Endothelial cell of umbilical vein (primary cell): ENCODE data around the gene B4GALNT4.

Source experiments
- EZH2 ChIP-seq: IDR thresholded peaks from 2 replicates; pipeline ENCODE4 v1.6.1; 2012; ENCODE audit warnings: borderline replicate concordance, low read depth, mild to moderate bottlenecking, moderate library complexity, low read length, inconsistent platforms; ENCODE audit not compliant: severe bottlenecking
- JUN ChIP-seq: IDR thresholded peaks from 2 replicates; pipeline ENCODE4 v1.6.1; 2011; ENCODE audit warnings: borderline replicate concordance, low read depth; ENCODE audit not compliant: insufficient read length, insufficient read depth
- MYC ChIP-seq: IDR thresholded peaks from one replicate; pipeline ENCODE4 v1.6.1; 2011; ENCODE audit warnings: mild to moderate bottlenecking, low read depth, low read length
- POLR2A ChIP-seq: IDR thresholded peaks from 2 replicates; pipeline ENCODE4 v1.6.1; 2012; ENCODE audit warnings: low read depth, mild to moderate bottlenecking, control low read depth, low read length
- POLR2AphosphoS5 ChIP-seq: IDR thresholded peaks from 2 replicates; pipeline ENCODE4 v1.6.1; 2012; ENCODE audit warnings: low read depth, mild to moderate bottlenecking, control low read depth, low read length, moderate library complexity; ENCODE audit not compliant: insufficient read depth
- TF ChIP-seq, protein P1 (sequence below), 2 donors: IDR thresholded peaks; 1 replicate in 1 of 2; 2 replicates in 1 of 2; pipeline ENCODE4 v1.5.1; 2011; ENCODE audit warnings: low read length in 2 of 2, mild to moderate bottlenecking in 2 of 2, moderate library complexity in 2 of 2, control low read depth in 1 of 2, inconsistent platforms in 1 of 2, low read depth in 1 of 2; ENCODE audit not compliant: insufficient read depth in 1 of 2; ENCODE audit errors: extremely low read depth in 1 of 2
- TF ChIP-seq, protein P2 (sequence below): IDR thresholded peaks from 2 replicates; pipeline ENCODE4 v1.6.1; 2011; ENCODE audit not compliant: insufficient read depth, insufficient read length

DNA sequence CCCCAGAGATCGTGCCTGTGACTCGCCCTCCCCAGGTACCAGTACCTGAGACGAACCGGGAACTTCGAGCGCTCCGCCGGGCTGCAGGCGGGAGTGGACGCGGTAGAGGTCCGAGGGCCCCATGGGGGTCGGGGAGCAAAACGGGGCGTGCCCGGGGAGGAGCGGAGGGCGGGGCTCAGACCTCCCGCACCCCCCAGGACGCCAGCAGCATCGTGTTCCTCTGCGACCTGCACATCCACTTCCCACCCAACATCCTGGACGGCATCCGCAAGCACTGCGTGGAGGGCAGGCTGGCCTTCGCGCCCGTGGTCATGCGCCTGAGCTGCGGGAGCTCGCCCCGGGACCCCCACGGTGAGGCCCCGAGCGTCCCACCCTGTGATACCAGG lies 10.8 kb downstream of the B4GALNT4 start:
- TF ChIP-seq POLR2A: no peak
- TF ChIP-seq EZH2: no peak
- TF ChIP-seq MYC: no peak
- TF ChIP-seq, protein P1, sequence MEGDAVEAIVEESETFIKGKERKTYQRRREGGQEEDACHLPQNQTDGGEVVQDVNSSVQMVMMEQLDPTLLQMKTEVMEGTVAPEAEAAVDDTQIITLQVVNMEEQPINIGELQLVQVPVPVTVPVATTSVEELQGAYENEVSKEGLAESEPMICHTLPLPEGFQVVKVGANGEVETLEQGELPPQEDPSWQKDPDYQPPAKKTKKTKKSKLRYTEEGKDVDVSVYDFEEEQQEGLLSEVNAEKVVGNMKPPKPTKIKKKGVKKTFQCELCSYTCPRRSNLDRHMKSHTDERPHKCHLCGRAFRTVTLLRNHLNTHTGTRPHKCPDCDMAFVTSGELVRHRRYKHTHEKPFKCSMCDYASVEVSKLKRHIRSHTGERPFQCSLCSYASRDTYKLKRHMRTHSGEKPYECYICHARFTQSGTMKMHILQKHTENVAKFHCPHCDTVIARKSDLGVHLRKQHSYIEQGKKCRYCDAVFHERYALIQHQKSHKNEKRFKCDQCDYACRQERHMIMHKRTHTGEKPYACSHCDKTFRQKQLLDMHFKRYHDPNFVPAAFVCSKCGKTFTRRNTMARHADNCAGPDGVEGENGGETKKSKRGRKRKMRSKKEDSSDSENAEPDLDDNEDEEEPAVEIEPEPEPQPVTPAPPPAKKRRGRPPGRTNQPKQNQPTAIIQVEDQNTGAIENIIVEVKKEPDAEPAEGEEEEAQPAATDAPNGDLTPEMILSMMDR (IDR thresholded peaks at IDR 0.05; ENCODE audit: extremely low read depth in 1 of 2, insufficient read depth in 1 of 2, low read depth in 1 of 2, low read length in 2 of 2): no peak
- TF ChIP-seq, protein P2, sequence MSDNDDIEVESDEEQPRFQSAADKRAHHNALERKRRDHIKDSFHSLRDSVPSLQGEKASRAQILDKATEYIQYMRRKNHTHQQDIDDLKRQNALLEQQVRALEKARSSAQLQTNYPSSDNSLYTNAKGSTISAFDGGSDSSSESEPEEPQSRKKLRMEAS: no peak
- no peak for TF ChIP-seq POLR2AphosphoS5
- no peak for TF ChIP-seq JUN
